ENCODE measurements around the gene BFAR. TPM values are rescaled to one million over a fixed set of nuclear protein-coding genes. Genes with fewer than 3 reads are reported as not detected.

The BFAR gene
- total and polyA plus RNA-seq, 10 of the 15 experiments (the other 5 are each of a cell fraction or from before 2014, with no cell fraction given), result 34.6 to 62.0 (median 43.4) TPM

GRCh38 chr16:14608111-14608566 lies 24.6 kb upstream of the BFAR start (continued):
- TF ChIP-seq REST (IDR thresholded peaks at IDR 0.05; ENCODE audit: low read depth, low read length) (no peak), EED (IDR thresholded peaks at IDR 0.05; ENCODE audit: low read depth) (no peak), E2F4 (IDR thresholded peaks at IDR 0.05; ENCODE audit: low read depth, low read length) (no peak), TBL1XR1 (IDR thresholded peaks at IDR 0.05; ENCODE audit: low read depth, low read length) (peak; percentile 83; the same call in 1 of the 2 replicates), CBX5 (IDR thresholded peaks at IDR 0.05; ENCODE audit: low read depth) (no peak), NFIC (IDR thresholded peaks at IDR 0.05; ENCODE audit: low read depth, low read length) (peak; percentile 94), BCL3 (IDR thresholded peaks at IDR 0.05; ENCODE audit: borderline replicate concordance, insufficient read depth, low read depth, low read length, poor library complexity, severe bottlenecking) (no peak), ZNF24 (IDR thresholded peaks at IDR 0.05) (no peak), HCFC1 (IDR thresholded peaks at IDR 0.05; ENCODE audit: low read length) (no peak), NFYA (IDR thresholded peaks at IDR 0.05; ENCODE audit: borderline replicate concordance, low read depth, low read length) (no peak), LARP7 (IDR thresholded peaks at IDR 0.05) (no peak), BACH1 (IDR thresholded peaks at IDR 0.05; ENCODE audit: borderline replicate concordance) (no peak), PML (IDR thresholded peaks at IDR 0.05; ENCODE audit: low read length) (no peak), HDAC6 (IDR thresholded peaks at IDR 0.05; ENCODE audit: unreplicated experiment) (no peak), ZBTB33 (IDR thresholded peaks at IDR 0.05) (no peak), ZBTB4 (CRISPR knock-in tag; IDR thresholded peaks at IDR 0.05) (no peak), MTA3 (IDR thresholded peaks at IDR 0.05; ENCODE audit: borderline replicate concordance, low read length) (peak; percentile 61; the same call in 1 of the 2 replicates), HDAC2 (IDR thresholded peaks at IDR 0.05) (0 out of 2 replicates have a peak, but pooled peaks have one; percentile 58), MXI1 (IDR thresholded peaks at IDR 0.05; ENCODE audit: low read depth, low read length) (0 out of 2 replicates have a peak, but pooled peaks have one; percentile 36), FOXM1 (IDR thresholded peaks at IDR 0.05; ENCODE audit: low read depth, low read length) (peak; percentile 80; the same call in 1 of the 2 replicates), GABPA (IDR thresholded peaks at IDR 0.05; ENCODE audit: low read depth) (0 out of 2 replicates have a peak, but pooled peaks have one; percentile 20)

All from GM12878 (cell line).